Hindlimb muscle (tissue), 1 donor: ENCODE results near the gene CST9. TPM values are rescaled to one million over a fixed set of nuclear protein-coding genes. Genes with fewer than 3 reads are reported as not detected.
"Not testable (repeated sequence)": the region's sequence is repeated elsewhere in the genome, so short reads cannot be mapped to it uniquely, and the experiment has no call there.

Experiments used
- DNase-seq: peaks from one replicate; pipeline ENCODE4 v3.0.0-alpha.2; 2013
- polyA plus RNA-seq: library from polyadenylated mRNA; unstranded; fragments of 120-200 nt; gene quantifications from one replicate; pipeline ENCODE4 v1.2.1, GENCODE V29; 2013; ENCODE audit not compliant: insufficient read length

The CST9 gene
- polyA plus RNA-seq, 1 donor: not detected

DNA sequence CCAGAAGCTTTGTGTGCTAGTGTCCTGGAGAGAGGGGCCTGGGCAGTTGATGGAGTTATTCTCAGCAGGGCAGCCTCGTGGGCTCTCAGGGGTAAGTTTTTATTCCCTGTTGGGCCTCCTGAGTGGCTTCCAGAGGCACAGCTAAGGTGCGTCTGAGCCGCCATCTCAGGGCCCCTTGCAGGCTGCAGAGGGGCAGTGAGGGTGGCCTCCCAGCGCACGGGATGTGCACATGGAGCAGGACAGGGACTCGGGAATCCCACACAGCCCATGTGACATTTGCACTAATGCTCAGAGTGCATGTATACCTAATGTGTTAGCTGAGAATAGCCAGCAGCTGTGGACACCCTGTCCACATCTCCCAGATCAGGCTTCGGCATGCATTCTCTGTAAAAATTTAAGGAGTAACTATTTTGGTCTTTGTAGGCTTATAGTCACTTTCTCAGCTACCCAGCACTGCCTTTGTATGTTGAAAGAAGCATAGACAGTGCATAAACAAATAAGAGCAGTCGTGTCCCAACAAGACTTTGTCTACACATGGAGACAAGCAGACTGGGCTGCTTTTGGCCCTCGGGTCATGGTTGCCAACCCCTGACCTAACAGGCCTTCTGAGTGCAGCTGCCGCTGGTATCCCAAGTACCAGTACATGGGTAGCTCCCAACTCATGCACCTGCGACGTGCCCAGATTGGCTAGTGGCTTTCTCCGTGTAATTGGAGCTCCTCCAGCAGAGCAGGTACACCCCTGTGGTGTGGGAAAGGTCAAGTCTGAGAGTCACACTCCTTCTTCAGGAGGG, 18.8 kb downstream of the CST9 start:
- no peak for DNase-seq

DNA sequence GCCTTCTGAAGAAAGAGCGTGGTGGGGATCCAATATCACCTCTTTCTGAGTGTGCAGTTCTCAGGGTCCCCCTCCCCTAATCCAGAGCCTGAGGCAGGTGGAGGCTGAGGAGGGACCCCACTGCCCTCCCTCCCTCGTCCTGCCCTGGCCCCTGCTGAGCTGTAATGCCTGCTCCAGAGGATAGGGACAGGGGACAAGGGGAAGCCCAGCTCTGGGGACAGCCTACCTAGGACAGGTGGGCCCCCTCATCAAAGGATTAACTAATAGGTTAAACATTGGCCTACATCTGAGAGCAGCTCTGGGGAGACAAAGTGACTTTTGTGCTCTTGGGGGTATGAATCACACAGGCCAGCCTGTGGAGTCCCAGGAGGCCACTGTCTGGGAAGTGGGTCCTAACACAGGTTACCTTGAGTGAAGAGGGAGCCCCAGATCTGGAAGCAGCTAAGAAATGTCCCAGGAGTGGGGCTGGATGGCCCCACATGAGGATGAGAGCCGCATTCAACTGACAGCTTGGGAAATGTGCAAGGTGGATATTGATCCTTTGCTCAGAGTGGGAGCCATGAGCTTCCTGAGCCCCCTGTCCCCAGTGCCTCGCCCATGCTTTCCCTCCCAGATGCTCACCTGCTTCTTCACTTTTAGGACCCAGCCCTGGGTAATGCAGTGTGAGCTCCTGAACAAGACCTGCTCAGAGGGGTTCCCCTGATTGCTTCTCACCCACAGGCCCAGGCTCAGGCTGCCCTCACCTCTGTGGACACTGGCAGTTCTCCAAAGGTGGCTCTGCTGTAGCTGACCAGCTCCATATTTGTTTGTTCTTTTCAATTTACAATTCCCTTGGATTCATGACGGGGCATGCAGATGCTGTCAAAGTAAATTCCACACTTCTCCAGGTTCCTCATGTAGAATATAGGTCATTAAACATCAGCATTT, 19.6 kb downstream of the CST9 start:
- no peak for DNase-seq

- no peak for DNase-seq
Observed at GRCh38 chr20:23585449-23585807, 20.3 kb downstream of the CST9 start.

- DNase-seq: no peak
Observed at GRCh38 chr20:23584434-23585199, 21.1 kb downstream of the CST9 start.

- no peak for DNase-seq
Observed at GRCh38 chr20:23583526-23583925, 22.2 kb downstream of the CST9 start.

- no peak for DNase-seq
Observed at GRCh38 chr20:23582293-23582692, 23.4 kb downstream of the CST9 start.

- not testable (repeated sequence) for DNase-seq
Observed at GRCh38 chr20:23581833-23582232, 23.9 kb downstream of the CST9 start.

DNA sequence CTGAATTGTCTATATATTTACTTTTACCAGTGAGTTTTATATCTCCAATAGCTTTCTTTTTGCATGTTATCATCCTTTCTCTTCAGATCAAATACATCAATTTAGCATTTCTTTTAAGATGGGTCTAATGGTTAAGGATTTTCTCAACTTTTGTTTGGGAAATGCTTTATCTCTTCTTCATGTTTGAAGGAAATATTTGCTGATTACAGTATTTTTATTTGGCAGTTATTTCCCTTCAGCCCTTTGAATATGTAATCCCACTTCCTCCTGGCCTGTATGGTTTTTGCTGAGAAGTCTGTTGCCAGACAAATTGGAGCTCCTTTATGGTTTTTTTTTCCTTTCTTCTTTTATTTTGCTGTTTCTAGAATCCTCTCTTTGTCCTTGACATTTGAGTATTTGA, 30.7 kb downstream of the CST9 start:
- no peak for DNase-seq

- DNase-seq: no peak
Observed at GRCh38 chr20:23570178-23570760, 35.4 kb downstream of the CST9 start.

DNA sequence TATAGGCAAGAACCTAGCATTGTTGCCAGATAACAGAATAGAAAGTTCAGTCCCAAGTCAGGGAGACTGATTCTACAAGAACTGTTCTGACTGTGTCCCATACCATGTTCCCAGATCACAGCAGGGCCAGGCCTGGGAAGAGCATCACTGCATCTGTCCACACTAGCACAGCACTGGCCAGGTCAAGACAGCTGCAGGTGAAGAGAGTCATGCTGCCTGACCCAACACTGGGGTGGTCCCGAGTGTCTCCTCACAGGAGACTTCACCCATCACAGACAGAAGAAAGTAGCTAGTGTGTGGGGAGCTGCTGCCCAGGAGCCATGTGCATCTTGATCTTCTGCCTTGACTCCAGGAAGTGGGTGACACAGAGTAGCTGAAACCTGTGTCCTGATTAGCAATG, 36.1 kb downstream of the CST9 start:
- DNase-seq: no peak

DNA sequence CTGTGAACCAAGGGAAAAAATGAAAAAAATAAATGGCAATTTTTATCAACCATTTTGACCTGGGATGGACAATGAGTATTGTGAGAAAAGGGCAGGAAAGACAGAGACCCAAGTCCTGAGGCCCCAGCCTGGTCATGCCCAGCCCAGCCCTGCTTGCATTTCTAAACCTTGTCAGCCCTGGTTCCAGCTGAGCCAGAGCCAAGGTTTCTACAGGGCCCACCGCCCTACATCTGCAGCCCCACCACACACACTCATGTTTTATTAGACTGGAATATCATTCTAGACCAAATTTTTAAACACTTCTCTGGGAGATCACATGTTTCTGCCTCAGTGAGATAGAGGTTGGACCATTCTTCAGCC, 36.8 kb downstream of the CST9 start:
- DNase-seq: no peak

DNA sequence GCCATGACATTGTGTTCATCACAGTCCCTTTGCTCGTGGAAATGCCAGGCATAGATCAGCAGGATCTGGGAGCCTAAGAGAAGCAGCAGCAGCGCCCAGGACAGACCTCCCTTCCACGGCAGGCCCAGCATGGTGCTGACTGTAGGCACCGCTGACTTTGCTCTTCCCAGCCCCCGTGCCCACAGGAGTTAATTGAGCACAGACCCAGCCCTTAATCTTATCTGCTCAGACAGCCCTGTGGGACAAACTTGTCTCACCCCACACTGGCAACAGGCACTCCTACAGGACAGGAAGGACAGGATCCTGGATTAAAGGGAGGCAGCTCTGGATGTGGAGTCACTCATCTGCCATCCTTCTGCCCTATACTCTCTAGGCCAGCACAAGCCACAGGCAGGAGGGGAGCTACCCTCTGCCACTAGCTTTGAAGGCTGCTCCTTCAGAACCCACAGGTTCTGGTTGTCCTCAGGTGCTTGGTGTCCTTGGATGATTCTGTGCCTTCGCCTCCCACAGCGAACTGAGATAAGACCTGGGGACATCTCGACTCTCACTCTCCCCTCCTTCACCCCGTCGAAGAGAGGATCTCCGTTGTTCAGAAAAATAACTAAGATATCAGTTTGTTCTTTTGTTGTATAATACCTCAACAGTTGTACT, 37.3 kb downstream of the CST9 start, which contains the start of gene CST9L:
Gene CST9L, minus strand, starts transcription at position 165 of the 651 bp plus-strand sequence. Its CDS starts 34 bp downstream, at position 131.
- DNase-seq: no peak

GRCh38 chr20:23566199-23566932, 39.4 kb downstream of the CST9 start:
- no peak for DNase-seq

- DNase-seq: no peak
Observed at GRCh38 chr20:23565503-23566045, 40.1 kb downstream of the CST9 start.

- no peak for DNase-seq
Observed at GRCh38 chr20:23564927-23565326, 40.8 kb downstream of the CST9 start.

DNA sequence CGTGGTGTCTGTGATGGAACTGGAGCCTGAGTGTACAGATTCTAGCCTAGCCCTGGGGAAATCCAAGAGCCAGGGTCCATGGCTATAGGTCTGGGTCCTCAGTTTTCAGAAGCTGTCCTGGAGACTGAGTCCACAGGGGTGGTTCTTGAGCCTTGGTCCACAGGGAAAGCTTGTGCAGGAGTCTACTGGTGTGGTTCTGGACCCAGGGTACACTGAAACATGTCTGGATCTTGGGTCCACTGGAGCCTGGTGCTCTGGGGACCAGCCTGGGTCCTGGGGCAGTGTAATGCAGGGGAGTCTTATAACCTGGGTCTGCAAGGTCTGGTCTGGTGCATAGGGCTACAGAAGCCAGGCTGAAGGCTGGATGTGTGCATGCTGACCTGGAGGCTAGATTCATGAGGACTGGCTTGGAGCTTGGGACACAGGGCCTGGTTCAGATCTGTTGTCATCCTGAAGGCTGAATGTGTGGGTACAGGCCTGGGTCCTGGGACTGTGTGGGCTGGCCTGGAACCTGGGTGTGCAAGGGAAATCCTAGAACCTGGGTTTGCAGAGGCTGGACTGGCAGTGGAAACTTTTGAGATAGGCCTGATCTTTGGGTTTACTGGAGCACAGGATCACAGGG, 42.9 kb downstream of the CST9 start:
- DNase-seq: no peak

- no peak for DNase-seq
Observed at GRCh38 chr20:23554401-23554800, 51.3 kb downstream of the CST9 start.
